NCI-H82 (cell line): ENCODE measurements around the gene AFAP1.

ENCODE experiments used
- DNase-seq: peaks from one replicate; lab custom pipeline; 2025; lab: John Stamatoyannopoulos, UW

AFAP1 gene

GRCh38 chr4:7939377-7940108 is at the start of gene AFAP1:
AFAP1 (minus strand) TSS chr4:7939861; CDS start chr4:7872078, 67,783 bp downstream.
- peak; percentile 90 for DNase-seq

DNA sequence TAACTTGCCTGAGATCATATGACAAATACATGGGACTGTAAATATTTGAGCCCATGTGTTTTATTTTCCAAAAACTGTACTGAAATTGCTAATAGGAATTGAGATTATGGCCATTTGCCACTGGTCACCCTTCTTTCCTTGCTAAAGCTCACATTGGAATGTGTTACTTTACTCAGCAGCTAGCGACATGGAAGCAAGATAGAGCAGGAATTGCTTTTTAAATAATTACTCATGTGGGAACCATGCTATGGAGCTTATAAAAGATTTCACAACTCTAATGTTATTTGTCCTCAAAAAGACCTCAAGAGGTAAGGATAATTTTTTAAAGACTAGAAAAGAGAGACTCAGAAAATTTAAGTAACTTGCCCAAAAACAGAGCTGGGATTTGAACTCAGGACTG is 48.8 kb upstream of the AFAP1 start:
- DNase-seq = no peak

- peak; percentile 80 for DNase-seq
Observed at GRCh38 chr4:7987148-7987989, 47.7 kb upstream of the AFAP1 start.

DNA sequence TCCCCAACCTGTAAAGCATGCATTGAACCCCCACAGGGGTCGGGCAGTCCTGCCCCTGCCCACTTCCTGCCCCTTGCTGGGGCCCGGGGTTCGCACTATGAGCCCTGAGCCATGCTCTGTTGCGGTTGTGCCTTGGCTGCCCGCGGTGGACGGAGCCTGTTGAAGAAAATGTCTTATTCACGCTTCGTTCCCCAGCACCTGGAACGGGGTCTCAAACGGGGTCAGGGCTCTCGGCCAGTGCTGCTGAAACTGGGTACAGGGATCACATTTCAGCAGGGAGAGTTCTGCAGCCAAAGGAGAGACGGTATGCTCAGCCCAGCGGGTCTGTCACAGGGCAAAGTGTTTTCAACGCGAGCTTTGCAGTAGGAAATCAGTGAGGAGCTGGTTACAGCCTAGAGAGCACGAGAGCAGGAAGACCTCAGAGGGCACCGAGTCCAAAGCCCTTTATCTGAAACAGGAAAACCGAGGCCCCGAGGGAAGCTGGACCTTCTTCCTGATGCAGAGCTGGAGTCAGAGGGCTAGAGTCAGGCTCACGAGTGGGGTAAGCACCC is 46.3 kb upstream of the AFAP1 start:
- no peak for DNase-seq

DNA sequence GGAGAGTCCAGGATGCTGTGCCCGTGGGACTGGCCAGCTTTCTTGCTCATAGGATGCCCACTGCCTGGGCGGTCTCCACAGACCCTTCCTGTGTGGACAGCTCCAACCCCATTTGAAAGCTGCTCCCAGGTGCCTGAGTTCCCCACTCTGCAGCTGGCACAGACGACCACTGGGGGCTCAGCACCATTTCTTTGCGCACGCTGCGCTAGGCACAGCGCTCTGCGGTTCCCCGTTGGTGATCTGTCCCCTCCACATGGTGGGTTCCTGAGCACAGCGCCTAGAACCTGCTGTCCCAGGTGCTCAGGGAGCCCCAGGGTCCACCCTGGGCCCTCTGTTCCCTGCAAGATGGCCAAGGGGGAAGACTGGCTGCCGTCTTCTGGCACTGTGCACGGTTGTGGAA is 45.4 kb upstream of the AFAP1 start:
- DNase-seq = no peak

DNA sequence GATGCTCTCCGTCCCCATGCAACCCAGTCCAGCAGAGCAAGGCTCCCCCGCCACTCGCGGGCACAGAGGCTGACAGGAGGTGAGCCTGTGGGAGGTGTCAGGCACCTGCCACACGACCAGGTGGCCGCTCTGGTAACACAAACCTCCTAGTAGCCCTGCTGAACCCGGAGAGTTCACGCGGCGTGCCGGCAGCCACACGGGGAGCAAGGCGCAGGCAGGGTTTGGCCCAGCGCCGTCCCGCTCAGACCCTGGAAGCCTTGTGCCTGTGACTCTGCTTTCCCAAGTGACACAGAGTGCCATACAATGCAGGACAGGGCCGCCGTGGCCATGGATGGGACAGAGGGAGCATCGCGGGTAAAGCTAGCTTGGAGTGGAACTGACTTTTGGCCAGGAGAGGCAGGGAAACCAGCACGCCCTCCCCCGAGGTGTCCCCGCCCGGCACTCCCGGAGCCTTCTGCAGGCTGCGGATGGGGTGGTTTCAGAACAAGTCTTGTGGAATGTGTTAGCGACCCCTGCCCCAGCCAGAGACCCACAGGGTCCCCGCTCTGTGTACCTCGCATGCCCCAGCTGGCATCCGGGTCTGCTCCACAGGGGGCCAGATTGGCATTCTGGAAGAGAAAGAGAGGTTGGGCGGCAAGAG is 44.7 kb upstream of the AFAP1 start:
- no peak for DNase-seq

DNA sequence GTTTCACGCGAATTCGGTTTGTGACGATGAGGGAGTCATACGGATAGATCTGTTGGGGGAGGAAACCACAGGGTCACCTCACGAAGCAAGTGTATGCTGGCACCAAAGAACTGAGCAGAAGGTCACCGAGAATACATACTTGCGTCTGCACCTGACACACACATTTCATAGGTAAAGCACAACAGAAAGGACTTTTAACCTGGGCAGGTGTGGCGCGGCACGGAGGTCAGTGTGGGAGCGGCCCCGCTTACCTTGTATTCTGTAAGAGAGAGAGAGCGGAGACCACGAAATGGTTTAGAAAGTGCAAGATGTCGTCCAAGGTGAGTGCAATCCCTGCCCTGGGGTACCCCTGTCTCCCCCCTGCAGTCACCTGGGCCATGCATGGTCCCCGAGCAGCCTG is 43.6 kb upstream of the AFAP1 start:
- no peak for DNase-seq

- no peak for DNase-seq
Observed at GRCh38 chr4:7981738-7982394, 42.2 kb upstream of the AFAP1 start.

DNA sequence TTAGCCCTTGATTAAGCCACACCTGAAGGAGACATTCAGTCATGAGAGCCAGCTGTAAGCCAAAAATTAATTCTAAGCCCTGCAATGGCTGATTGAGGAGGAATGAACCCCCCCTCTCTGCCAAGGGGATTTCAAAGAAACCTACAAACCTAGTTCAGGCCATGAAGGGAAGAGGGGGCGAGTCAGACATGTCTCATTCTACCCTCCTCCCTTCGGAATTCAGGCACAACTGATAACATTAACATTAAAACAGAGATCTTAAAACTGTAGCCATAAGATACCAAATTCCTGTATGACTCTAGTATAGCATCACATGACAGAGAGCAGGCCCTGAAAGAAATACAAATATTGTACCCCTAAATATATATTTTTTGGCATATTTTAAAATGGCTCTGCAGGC is 40.4 kb upstream of the AFAP1 start:
- DNase-seq = no peak

DNA sequence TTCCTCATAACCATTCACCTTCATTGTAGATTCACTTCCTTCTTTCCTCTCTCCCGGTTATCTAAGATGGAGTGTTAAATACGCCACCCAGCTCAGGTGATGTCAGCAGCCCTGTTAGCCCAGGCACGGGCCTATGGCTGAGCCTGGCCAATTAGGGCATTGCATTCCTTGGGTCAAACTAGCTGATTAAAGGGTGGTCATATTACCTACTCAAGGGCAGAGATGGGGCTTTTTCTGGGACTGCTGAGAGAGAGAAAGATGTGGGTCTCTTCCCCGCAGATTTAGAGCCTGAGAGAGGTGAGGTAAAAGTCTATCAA is 39.9 kb upstream of the AFAP1 start:
- no peak for DNase-seq

- DNase-seq = no peak
Observed at GRCh38 chr4:7978907-7979651, 39.4 kb upstream of the AFAP1 start.

DNA sequence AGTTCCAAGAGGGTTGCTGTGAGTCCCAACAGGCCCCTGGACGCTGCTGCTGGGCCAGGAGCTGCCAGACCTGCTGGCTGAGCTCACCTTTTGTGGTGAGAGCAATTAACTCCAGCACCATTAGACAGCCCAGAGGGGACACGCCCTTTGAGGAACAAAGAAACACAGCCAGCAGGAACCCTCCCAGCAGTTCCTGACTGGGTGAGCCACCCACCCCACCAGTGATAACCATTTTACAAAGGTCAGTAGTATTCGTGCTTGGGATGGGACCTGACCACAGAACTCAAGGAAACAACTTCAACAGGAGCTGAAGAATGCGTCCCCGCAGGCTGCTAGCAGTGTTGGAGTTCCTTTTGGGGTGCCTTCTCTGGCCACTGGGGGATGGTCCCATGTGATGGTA is 38.8 kb upstream of the AFAP1 start:
- DNase-seq = no peak

- no peak for DNase-seq
Observed at GRCh38 chr4:7976634-7977033, 37.0 kb upstream of the AFAP1 start.

- DNase-seq = no peak
Observed at GRCh38 chr4:7976025-7976424, 36.4 kb upstream of the AFAP1 start.

GRCh38 chr4:7974425-7974824 is 34.8 kb upstream of the AFAP1 start:
- DNase-seq = no peak

DNA sequence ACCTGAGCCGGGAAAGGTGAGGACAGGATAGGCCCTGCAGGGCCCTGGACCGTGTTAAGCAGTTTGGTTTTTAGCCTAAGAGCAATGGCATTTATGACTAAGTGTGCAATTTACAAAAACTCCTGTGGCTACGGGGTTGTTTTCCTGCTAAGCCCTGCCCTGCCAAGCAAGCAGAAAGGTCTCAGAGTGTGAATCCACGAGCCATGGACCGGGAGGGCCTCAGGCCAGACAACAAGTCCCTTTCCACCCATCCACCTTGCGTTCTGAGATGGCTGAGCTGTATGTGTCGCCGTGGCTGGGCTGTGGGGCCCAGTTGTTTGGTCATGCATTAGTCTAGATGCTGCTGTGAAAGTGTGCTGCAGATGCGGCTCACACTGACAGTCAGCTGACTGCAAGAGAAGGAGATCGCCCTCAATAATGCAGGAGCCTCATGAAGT is 33.9 kb upstream of the AFAP1 start:
- no peak for DNase-seq

DNA sequence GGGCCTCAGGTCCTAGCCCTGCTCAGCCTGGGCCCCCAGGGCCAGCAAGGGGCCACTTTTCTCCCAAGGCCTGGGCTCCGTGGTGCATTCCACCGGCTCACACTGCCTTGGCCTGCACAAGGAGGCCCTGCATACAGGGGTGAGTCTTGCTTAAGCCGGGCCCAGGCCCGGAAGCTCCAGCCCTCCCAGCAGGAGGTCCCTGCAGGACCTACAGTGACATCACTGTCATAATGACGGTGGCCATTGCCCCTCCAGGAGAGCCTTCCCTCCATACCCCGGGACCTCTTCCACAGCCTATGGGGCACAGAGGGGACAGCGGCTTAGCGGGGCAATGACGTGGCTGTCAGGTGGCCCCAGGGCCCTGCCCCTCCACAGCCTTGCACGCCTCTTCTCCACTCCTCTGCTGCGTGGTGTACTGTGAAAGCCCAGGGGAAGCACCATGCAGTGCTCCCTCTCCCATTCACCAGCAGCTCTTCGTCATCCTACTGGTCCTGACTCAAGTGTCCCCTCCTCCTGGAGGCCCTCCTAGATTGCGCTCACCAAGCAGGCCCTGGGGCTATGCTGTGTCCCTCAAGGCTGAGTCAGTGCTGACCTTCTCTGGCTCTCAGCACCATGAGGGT is 32.3 kb upstream of the AFAP1 start:
- no peak for DNase-seq

DNA sequence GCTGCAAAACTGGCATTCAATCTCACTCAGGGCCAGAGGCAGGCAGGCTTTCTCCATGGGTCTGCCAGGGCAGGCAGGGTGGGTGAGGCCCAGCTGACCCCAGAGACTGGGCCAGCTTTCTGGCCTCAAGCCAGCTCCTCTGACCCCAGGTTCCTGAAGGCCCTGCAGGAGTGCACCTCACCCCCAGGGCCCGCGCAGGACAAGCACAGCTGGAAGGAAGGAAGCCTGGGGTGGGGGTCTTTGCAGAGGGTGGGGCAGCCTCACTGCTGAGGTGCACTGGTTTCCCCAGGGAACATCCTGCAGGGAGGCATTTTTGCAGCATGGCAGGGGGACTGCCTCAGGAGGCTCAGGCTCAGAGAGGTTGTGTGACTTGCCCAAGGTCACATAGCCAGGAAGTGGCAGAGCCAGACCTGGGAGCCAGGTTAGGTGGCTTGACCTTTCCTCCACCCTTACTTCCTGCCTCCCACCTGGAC is 31.5 kb upstream of the AFAP1 start:
- no peak for DNase-seq

- DNase-seq = no peak
Observed at GRCh38 chr4:7970361-7970946, 30.8 kb upstream of the AFAP1 start.

- DNase-seq = no peak
Observed at GRCh38 chr4:7968262-7968896, 28.7 kb upstream of the AFAP1 start.
